Ishikawa (cell line): ENCODE measurements around the gene CEMIP.

Experiments used
- CEBPB ChIP-seq: IDR thresholded peaks from 2 replicates; pipeline ENCODE4 v1.6.1; 2012
- CREB1 ChIP-seq: IDR thresholded peaks from 2 replicates; pipeline ENCODE4 v1.6.1; 2012; ENCODE audit warnings: low read depth
- EGR1 ChIP-seq: IDR thresholded peaks from 2 replicates; pipeline ENCODE4 v1.6.1; 2012
- EP300 ChIP-seq: IDR thresholded peaks from 2 replicates; pipeline ENCODE4 v1.6.1; 2012; ENCODE audit warnings: borderline replicate concordance
- FOXM1 ChIP-seq: IDR thresholded peaks from 2 replicates; pipeline ENCODE4 v1.6.1; 2012; ENCODE audit warnings: low read depth, borderline replicate concordance
- MAX ChIP-seq: IDR thresholded peaks from 2 replicates; pipeline ENCODE4 v1.6.1; 2012
- NFIC ChIP-seq: IDR thresholded peaks from 2 replicates; pipeline ENCODE4 v1.6.1; 2012
- RAD21 ChIP-seq: IDR thresholded peaks from 2 replicates; pipeline ENCODE4 v1.6.1; 2012; ENCODE audit warnings: low read depth
- TAF1 ChIP-seq: IDR thresholded peaks from 2 replicates; pipeline ENCODE4 v1.6.1; 2012; ENCODE audit warnings: low read depth, mild to moderate bottlenecking
- TCF12 ChIP-seq: IDR thresholded peaks from 2 replicates; pipeline ENCODE4 v1.6.1; 2012; ENCODE audit warnings: low read depth
- TEAD4 ChIP-seq: IDR thresholded peaks from 2 replicates; pipeline ENCODE4 v1.6.1; 2012
- YY1 ChIP-seq: IDR thresholded peaks from 2 replicates; pipeline ENCODE4 v1.6.1; 2012; ENCODE audit warnings: low read depth
- ZBTB7A ChIP-seq: IDR thresholded peaks from 2 replicates; pipeline ENCODE4 v1.6.1; 2012; ENCODE audit warnings: low read depth
- TF ChIP-seq, protein P1 (sequence below): IDR thresholded peaks from 2 replicates; pipeline ENCODE4 v1.6.1; 2012; ENCODE audit warnings: low read depth, mild to moderate bottlenecking

The CEMIP gene

GRCh38 chr15:80776420-80777045, 2.6 kb upstream of the CEMIP start:
- TF ChIP-seq TEAD4 (peak; percentile 30; the same call in 1 of the 2 replicates), RAD21 (peak; percentile 96), TCF12 (0 out of 2 replicates have a peak, but pooled peaks have one; percentile 6), EP300 (no peak)
- TF ChIP-seq, protein P1, sequence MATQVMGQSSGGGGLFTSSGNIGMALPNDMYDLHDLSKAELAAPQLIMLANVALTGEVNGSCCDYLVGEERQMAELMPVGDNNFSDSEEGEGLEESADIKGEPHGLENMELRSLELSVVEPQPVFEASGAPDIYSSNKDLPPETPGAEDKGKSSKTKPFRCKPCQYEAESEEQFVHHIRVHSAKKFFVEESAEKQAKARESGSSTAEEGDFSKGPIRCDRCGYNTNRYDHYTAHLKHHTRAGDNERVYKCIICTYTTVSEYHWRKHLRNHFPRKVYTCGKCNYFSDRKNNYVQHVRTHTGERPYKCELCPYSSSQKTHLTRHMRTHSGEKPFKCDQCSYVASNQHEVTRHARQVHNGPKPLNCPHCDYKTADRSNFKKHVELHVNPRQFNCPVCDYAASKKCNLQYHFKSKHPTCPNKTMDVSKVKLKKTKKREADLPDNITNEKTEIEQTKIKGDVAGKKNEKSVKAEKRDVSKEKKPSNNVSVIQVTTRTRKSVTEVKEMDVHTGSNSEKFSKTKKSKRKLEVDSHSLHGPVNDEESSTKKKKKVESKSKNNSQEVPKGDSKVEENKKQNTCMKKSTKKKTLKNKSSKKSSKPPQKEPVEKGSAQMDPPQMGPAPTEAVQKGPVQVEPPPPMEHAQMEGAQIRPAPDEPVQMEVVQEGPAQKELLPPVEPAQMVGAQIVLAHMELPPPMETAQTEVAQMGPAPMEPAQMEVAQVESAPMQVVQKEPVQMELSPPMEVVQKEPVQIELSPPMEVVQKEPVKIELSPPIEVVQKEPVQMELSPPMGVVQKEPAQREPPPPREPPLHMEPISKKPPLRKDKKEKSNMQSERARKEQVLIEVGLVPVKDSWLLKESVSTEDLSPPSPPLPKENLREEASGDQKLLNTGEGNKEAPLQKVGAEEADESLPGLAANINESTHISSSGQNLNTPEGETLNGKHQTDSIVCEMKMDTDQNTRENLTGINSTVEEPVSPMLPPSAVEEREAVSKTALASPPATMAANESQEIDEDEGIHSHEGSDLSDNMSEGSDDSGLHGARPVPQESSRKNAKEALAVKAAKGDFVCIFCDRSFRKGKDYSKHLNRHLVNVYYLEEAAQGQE: no peak

GRCh38 chr15:80777137-80777536, 2.0 kb upstream of the CEMIP start:
- TF ChIP-seq CEBPB (peak; percentile 91), TEAD4 (no peak)

DNA sequence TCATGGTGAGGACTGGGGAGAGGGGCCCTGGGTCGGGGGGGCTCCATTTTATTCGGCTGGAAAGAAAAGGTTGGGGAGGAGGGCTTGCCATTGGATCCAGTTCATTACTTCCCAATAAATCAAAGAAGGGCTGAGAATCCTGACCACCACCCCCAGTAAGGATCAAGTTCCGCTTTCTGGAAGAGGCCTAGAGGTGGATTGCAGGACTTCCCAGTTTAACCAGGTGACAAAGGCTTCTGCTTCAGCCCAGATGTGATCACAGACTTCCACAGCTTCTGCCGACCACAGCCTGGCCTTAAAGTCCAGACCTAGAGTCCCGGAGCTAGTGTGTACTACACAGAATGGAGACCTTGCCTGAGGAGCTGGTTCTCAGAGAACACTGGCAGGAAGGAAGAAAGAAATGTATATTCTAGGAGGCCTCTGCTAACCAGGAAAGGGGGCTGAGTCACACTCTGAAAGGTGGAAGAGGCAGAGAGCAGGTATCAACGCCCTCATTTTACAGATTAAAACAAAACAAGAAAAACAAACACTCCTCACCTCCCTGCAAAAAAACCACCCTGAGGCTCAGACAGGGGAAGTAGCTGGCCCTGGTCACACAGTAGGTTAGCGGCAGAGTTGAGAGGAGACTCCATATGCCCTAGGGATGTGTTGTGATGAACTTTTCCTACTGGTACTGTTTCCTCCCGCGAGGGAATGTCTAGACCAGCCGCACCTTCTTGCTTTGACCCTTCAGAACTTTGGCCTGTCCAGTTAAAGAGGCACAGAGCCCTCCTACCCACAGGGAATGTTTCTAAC, 1.1 kb upstream of the CEMIP start:
- no peak for TF ChIP-seq MAX
- TF ChIP-seq CREB1: no peak
- TF ChIP-seq YY1: no peak
- no peak for TF ChIP-seq EGR1
- no peak for TF ChIP-seq CEBPB
- TF ChIP-seq RAD21: no peak
- no peak for TF ChIP-seq NFIC
- TF ChIP-seq TCF12: no peak
- no peak for TF ChIP-seq EP300
- TF ChIP-seq TAF1: no peak
- no peak for TF ChIP-seq TEAD4

- no peak for TF ChIP-seq FOXM1
- TF ChIP-seq MAX: no peak
- TF ChIP-seq TAF1: no peak
- TF ChIP-seq TEAD4: no peak
- TF ChIP-seq, protein P1: no peak
- TF ChIP-seq CEBPB: no peak
Measured at GRCh38 chr15:80778621-80778963, 578 bp upstream of the CEMIP start.

GRCh38 chr15:80779658-80780415, 667 bp downstream of the CEMIP start:
- TF ChIP-seq MAX (peak; percentile 19; the same call in 1 of the 2 replicates), CREB1 (no peak), TCF12 (no peak)

DNA sequence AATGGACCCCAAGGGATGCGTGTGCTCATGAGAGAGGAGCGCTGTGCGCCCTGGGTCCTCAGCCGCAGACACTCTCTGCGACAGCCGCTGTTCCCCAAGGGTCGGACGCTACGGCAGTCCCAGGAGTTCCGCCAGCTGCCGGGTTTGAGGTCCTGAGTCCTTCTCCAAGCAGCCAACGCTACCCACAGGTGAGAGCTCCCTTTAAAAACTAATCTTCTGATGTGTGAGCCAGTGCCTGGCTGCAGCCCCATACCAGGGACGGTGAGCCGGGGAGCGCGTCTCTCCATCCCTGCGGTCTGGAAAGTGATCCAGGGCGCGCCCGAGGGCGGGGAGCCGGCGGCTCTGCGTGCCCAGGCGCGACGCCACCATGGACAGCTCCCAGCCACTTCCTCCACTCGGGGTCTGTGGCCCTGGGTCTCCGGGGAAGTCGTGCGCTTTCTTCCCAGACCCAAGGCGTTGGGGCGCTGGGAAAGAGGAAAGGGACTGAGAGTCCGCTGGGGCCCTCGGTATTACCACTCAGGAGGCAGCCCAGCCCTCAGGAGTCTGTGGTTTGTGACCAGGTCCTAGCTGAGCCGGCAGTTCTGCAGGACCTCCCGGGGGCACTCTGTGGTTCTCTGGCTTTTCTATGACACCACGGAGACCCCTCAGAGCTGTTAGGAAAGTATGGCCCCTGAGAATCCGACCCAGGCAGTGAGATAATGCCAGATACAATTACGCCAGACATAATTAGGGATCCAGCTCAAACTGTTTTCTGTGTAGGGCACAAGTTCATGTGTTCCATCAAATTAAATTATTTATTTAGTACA, 1.4 kb downstream of the CEMIP start:
- TF ChIP-seq, protein P1: peak; percentile 99
- TF ChIP-seq MAX: peak; percentile 29; the same call in 1 of the 2 replicates
- TF ChIP-seq RAD21: peak; percentile 10; the same call in 1 of the 2 replicates
- TF ChIP-seq TCF12: no peak
- no peak for TF ChIP-seq NFIC
- TF ChIP-seq ZBTB7A: peak; percentile 78; the same call in 1 of the 2 replicates
